ENCODE measurements around the gene CYP4A22.
A peak's percentile ranks its signal among the peaks of the same experiment; 100 is the strongest.
"Not testable (repeated sequence)": the region's sequence is repeated elsewhere in the genome, so short reads cannot be mapped to it uniquely, and the experiment has no call there.

Gene CYP4A22, protein sequence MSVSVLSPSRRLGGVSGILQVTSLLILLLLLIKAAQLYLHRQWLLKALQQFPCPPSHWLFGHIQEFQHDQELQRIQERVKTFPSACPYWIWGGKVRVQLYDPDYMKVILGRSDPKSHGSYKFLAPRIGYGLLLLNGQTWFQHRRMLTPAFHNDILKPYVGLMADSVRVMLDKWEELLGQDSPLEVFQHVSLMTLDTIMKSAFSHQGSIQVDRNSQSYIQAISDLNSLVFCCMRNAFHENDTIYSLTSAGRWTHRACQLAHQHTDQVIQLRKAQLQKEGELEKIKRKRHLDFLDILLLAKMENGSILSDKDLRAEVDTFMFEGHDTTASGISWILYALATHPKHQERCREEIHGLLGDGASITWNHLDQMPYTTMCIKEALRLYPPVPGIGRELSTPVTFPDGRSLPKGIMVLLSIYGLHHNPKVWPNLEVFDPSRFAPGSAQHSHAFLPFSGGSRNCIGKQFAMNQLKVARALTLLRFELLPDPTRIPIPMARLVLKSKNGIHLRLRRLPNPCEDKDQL

DNA sequence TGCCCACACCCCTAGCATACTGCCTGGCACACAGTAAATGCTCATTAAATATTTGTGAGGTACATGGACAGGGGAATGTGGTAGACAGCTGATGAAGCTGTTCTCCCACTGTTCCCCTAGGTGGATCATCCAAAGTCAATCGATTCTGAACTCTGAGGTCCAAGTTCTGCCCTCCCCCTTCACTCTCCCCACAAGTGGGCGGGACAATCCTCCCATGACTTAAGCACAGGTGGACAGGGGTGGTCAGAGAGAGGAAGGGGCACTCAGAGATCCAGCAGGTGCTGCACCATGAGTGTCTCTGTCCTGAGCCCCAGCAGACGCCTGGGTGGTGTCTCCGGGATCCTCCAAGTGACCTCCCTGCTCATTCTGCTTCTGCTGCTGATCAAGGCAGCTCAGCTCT, at the start of gene CYP4A22:
Gene CYP4A22 (plus strand): TSS at position 244 of the 400 bp plus-strand sequence. CDS start 45 bp downstream, at position 289.
- DNase-seq (ENCODE audit: low read depth) = no peak

DNA sequence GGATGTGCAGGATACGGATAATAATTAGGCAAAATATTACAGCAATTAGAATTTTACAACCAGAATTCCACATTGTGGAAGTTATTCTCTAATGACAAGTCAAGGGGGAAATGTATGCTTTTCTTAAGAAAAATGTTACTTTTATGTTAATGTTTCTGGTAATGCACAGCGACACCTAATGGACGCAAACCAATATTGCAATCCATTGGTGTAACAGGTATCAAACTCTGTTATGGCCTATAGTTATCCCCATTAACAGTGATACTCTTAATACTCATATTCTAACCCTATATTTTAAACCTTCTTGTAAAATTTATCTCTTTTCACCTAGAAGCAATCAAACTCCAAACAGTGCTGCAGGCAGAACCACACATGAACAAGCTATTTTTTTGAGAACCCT, 47.9 kb upstream of the CYP4A22 start:
- DNase-seq (ENCODE audit: low read depth) = peak; percentile 1

DNA sequence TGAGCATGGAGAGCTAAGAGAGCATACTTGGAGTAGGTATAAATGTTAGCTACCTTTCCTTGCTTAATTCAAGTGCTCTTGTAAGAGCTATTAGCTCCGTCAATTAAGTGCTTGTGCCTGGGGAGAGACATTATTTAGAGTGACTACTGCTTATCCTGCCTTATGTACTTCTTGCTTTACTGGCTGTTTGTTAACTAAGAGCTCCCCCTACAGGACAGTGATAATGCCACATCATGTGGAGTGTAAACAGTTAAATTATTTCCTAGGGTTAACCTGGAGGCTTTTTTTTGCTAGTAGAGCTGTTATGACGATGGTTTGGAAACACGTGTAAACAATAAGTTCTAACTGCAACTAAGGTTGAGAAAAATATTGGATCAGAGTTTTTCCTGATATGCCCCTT, 45.8 kb upstream of the CYP4A22 start:
- not testable (repeated sequence) for DNase-seq (ENCODE audit: low read depth)

DNA sequence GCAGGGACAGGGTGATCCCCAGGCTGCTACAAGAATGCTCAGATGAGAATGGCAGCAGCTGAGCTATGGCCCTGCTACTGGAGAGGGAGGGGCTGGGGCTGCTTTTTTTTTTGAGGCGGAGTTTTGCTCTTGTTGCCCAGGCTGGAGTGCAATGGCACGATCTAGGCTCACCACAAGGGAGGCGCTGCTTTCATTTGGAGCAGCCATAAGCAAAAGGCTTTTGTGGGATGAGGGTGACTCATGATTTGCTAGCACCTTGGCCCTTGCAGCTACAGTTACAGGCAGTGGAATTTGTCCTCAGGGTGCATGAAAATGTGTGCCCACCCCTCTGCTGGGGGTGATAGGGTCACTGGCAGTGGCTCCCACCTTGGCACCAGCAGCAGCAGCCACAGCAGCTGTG, 32.4 kb upstream of the CYP4A22 start:
- no peak for DNase-seq (ENCODE audit: low read depth)

DNA sequence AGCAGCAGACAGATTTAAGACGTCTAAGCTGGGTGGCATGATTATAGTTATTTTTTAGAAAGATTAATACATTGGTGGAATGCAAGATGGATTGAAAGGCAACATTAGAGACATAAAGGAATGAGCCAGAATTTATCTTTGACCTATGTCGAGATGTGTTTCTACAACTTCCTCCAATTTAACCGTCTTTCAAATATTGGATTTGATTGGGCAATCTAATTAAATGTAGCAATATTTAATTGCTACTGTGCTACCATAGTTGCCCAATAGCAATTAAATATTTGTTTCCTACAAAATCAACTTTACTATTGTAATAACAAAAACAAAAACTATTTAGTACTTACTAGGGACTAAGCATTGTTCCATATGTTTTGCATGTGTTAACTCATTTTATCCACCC, 30.4 kb upstream of the CYP4A22 start:
- DNase-seq (ENCODE audit: low read depth) = no peak

DNA sequence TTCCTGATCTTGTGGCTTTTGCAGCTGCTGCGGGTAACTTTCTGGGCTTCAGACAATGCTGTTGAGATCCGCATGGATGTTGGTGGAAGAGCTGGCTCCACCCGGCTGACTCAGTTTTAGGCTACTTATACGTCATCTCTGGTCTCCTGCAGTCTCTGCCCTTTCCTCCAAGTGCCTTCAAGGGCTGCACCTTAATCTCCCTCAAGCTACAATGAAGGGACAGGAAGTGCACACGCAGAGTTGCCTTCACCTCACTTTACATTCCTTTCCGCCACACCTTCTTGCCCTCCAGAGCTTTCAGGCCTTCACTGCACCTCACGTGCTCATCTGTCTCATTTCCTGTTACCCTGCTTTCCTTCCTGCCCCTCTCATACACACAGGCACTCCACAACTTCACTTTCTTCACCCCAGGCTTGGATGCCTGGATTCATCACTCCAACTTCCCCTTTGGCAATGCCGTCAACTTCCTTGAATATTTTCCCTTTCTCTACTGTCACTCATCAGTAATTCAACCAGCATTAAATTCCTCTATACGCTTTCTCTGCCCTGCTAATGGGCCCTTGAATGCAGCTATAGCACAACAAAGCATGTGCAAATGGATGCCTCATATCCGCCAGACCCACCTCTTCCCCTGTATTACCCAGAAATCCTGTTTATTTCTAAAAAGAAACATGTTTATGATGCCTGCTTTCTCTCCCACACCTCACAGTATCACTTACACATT, 29.2 kb upstream of the CYP4A22 start:
- not testable (repeated sequence) for DNase-seq (ENCODE audit: low read depth)

DNA sequence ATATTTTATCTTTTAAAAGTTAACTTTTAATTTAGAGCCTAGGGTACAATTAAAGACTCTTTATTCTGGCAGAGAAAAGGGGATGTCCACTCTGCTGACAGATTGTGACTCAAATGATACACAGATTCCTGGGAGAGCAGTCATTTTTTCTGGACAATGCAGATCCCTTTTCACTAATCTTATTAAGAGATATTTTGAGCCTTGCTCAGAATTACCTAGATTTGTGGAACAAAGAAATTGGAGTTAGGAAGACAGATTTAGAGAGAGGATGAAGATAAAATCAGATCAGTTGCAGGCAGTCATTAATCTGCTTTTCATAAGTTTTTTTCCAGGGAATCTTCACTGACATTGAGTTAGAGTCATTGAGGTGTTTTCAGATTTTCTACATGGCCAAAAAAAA, 27.8 kb upstream of the CYP4A22 start:
- not testable (repeated sequence) for DNase-seq (ENCODE audit: low read depth)

DNA sequence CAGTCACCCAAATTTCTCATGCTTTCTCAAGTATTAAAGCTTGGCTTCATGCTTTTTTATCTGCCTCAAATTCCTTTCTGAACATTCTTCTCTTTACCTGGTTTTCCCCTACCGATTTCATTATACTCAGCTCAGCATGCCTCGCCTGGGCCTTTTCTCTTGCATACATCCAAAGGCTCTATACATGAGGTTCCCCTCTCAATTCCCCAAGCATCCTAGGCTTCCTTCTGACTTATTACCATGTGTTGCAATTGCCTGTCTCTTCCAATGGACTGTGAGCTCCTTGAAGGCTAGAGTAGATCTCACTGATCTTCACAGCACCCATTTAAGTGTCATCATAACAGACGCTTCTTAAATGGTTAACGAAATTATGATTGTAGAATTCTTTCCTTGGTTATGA, 24.1 kb upstream of the CYP4A22 start:
- no peak for DNase-seq (ENCODE audit: low read depth)

DNA sequence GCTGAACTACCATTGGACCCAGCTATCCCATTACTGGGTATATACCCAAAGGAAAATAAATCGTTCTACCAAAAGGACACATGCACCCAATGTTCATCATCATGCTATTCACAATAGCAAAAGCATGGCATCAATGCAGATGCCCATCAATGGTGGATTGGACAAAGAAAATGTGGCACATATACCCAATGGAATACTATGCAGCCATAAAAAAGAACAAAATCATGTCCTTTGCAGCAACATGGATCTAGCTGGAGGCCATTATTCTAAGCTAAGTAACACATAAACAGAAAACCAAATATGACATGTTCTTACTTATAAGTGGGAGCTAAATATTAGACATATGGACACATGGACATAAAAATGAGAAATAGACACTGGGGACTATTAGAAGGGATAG, 16.2 kb upstream of the CYP4A22 start:
- DNase-seq (ENCODE audit: low read depth) = not testable (repeated sequence)

DNA sequence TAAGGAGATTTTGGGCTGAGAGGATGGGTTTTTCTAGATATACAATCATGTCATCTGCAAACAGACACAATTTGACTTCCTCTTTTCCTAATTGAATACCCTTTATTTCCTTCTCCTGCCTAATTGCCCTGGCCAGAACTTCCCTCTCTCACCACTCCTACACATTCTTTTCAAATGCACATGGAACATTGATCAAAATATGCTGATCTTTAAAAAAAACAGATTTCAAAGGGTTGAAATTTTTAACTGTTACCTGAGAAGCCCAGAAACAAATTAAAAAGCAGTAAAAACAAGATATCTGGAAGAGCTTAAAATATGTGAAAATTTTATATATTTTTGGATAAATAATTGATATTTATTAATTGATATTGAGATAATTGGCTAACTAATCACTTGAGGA, 12.4 kb upstream of the CYP4A22 start:
- not testable (repeated sequence) for DNase-seq (ENCODE audit: low read depth)

DNA sequence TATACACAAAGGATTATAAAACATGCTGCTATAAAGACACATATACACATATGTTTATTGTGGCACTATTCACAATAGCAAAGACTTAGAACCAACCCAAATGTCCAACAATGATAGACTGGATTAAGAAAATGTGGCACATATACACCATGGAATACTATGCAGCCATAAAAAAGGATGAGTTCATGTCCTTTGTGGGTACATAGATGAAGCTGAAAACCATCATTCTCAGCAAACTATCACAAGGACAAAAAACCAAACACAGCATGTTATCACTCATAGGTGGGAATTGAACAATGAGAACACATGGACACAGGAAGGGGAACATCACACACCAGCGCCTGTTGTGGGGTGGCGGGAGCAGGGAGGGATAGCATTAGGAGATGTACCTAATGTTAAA, 10.2 kb upstream of the CYP4A22 start:
- not testable (repeated sequence) for DNase-seq (ENCODE audit: low read depth)

DNA sequence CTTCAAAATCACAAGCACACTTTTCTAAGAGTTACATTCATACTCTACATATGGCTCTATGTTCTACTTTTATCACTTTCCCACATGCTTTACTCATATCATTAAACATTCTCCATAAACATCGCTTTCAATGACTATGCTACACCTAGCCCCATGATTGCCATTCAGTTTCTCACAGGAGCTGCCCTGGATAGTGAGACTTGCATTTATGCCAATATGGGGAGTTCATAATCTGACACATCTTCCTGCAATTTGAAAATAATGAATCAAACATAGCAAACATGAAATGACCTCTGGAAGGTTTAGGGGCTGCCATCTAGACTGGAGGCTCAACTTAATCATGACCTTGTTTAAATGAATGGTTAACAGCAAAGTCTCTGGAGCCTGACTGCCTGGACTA, 9.0 kb upstream of the CYP4A22 start:
- no peak for DNase-seq (ENCODE audit: low read depth)

DNA sequence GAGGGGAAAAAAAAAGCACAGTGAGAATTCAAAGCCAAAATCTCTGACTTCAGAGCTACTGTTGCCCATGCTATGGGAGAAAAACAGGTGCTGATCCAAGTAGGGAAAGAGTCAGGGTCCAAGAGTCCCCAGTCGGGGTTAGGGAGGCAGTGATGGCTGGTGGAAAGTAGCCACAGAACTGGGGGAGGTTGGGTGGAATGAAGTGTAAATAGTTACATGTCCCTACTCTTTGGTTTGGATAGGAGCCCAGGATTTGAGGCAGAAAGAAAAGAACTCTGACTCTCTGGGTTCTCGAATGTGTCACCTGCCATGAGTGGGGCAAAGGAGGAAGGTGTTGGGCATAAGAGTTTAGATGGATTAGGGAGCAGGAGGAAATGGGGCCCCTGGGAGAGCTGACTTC, 8.4 kb upstream of the CYP4A22 start:
- DNase-seq (ENCODE audit: low read depth) = not testable (repeated sequence)

DNA sequence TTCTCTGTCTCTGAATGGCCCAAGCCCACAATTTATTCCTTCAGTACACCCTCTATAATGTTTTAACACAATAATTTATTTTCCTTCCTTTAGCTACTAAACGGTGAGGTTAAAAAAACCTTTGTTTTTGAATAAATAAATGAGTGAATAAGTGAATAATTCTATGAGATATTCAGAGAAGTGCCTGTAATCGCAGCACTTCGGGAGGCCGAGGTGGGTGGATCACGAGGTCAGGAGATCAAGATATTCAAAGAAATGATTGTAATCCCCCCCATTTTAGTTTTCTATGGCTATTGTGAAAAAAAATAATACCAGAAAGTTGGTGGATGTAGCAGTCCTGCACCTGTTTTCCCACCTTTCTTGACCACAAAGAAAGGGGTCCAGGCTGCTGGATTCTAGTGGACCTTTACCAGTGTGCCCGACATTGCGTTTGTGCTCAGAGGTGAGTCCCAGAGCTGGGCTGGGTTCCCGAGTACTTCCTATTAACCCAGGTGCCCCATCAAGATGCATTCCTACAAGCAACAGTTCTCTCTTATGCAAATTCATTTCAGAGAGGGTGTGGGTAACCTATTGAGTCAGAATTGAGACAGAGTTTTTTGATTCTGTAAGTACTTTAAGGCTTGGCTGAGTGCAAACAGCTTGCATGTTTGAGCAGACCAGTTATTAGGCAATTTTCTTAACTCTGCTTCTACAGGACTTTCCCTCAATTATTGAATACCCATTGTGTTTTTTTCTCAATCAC, 7.6 kb upstream of the CYP4A22 start:
- DNase-seq (ENCODE audit: low read depth) = not testable (repeated sequence)

DNA sequence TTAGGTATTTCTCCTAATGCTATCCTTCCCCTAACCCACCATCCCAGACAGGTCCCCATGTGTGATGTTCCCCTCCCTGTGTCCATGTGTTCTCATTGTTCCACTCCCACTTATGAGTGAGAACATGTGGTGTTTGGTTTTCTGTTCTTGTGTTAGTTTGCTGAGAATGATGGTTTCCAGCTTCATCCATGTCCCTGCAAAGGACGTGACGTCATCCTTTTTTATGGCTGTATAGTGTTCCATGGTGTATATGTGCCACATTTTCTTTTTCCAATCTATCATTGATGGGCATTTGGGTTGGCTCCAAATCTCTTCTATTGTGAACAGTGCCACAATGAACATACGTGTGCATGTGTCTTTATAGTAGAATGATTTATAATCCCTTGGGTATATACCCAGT, 4.6 kb upstream of the CYP4A22 start:
- DNase-seq (ENCODE audit: low read depth) = not testable (repeated sequence)

DNA sequence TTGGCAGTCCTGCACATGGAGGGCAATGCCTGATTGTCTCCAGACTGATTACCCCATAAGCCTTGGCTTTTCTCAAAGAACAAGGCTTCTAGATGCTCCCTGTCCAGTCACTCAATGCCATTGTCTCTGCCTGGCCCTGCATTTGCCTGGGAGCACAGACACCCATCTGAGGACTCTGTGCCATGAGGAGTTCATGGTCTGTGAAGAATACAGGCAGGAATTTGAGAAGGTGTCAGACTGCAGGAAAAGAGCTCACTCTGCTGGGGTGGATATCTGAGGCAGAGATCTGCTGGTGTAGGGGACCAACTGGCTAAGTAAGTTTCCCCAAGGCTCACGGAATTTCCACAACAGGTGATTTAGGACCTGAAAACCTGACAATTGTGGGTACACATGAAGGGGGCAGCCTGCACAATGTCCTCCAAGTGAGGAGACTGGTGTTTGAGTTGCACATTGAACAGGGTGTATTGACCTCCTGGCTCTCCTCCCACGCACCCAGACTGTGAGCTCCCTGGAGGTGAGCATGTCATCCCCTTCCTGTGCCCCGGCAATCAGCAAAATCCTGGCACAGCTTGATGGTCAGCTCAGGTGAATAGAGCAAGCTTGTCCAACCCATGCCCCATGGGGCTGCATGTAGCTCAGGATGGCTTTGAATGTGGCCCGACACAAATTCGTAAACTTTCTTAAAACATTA, 829 bp downstream of the CYP4A22 start:
- no peak for DNase-seq (ENCODE audit: low read depth)

DNA sequence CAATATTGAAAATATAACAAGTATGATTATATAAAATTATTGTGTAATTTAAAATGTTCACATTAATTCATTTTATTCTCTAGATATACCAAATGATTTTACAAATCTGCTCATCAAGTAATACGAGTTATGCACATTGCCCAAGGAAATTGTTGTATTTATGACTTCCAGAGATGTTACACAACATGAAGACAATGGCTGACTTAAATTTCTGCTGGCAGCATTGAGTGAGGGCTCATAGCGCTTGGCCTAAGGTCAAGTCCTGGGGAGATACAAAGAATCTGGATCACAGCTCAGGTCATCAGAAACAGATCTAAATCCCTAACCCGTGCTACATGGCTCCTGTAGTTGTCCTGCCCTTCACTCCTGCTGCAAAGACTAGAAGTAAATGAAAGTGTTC, 3.1 kb downstream of the CYP4A22 start:
- not testable (repeated sequence) for DNase-seq (ENCODE audit: low read depth)

DNA sequence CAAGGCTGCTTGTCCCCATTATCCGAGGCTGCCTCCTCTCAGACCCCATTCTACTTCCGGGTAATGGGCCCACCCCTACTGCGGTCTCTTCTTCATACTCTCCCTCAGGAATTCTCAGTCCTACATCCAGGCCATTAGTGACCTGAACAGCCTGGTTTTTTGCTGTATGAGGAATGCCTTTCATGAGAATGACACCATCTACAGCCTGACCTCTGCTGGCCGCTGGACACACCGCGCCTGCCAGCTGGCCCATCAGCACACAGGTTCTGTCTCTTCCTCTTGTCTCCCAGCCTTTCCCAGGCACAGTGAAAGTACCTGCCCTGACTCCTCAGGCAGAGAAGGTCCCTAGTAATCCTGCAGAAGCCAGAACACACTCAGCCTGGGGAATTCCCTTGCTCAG, 6.4 kb downstream of the CYP4A22 start:
- not testable (repeated sequence) for DNase-seq (ENCODE audit: low read depth)

DNA sequence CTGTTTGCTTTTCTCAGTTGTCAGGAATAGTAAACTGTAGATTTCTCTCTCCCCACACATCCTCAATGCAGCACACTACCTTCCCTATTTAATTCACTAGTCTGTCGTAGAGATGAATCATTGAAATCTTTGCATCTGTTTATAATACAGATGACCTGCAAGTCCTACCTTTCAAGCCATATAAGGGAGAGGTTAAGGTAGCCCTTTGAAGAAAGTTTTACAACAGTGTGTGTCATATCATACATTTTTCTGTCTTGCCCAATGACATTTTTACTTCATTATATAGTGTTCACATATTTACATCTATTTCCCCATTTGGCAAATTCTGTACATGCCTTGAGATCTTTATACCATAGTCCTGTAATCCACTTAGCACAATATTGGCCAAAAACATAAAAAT, 9.3 kb downstream of the CYP4A22 start:
- not testable (repeated sequence) for DNase-seq (ENCODE audit: low read depth)

DNA sequence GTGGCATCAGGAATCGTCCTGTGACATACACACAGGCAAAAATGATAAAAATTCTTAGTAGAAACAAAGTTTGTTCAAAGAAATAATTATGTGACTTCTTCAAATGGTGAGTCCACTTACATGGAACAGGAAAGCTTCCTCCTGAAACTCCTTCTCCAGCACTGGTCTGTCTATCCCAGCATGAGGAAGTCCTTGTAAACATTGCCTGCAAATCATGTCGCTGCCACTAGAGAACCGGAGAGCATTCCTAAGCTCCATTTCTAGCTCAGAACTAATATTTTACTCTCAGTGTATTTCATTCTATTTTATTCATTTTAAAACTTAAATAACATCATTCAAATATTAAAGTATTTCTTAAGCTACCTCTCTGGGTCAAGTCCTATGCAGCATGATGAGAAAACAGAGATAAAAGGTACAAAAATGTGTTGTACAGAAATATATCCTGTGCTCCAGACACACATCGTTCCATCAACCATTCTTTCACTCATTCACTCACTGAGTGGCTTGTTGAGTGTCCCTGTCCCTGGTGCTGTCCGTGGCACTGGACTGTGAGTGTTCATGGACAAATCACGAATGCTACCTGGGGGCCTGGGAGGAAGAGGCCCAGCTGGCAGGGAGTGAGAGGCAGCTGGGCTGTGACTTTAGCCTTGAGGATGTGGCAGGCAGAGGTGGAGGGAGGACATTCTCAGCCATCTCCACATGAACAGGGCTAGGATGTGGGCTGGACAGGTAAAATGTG, 10.0 kb downstream of the CYP4A22 start:
- DNase-seq (ENCODE audit: low read depth) = no peak

DNA sequence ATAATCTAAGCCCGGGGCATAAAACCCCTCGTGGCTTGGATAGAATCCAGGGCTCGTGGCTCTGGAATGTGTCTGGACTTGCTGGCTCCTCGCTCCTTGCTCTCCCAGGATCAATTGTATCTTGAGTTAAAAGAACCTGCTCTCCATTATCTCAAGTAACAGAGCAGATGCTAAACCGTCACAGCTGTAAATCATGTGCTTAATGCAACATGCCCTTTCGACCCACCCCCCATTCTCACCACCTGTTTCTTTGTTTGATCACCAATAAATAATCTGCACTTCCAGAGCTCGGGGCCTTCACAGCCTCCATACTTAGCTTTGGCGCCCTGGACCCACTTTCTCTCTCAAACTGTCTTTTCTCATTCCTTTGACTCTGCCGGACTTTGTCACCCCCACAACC, 11.9 kb downstream of the CYP4A22 start:
- DNase-seq (ENCODE audit: low read depth) = not testable (repeated sequence)
